HepG2 (cell line): ENCODE measurements around the gene ZKSCAN3. TPM values are rescaled to one million over a fixed set of nuclear protein-coding genes. Genes with fewer than 3 reads are reported as not detected.

ENCODE experiments used
- AKAP8 ChIP-seq: sonication (generic); formaldehyde crosslinking; IDR thresholded peaks from 2 replicates; pipeline ENCODE4 v1.5.1; 2020; ENCODE audit warnings: mild to moderate bottlenecking, missing genetic modification reagents
- ATF1 ChIP-seq: IDR thresholded peaks from 2 replicates; pipeline ENCODE4 v1.6.1; 2016; ENCODE audit warnings: mild to moderate bottlenecking, control low read depth
- FOSL1 ChIP-seq: sonication (generic); formaldehyde crosslinking; IDR thresholded peaks from 2 replicates; pipeline ENCODE4 v1.9.0; 2021; ENCODE audit warnings: missing genetic modification reagents, borderline replicate concordance
- MTA3 ChIP-seq: sonication (generic); formaldehyde crosslinking; IDR thresholded peaks from 2 replicates; pipeline ENCODE4 v1.4.0; 2020; ENCODE audit warnings: missing genetic modification reagents
- NFAT5 ChIP-seq: sonication (generic); formaldehyde crosslinking; IDR thresholded peaks from 2 replicates; pipeline ENCODE4 v1.4.0; 2020; ENCODE audit warnings: missing genetic modification reagents
- PCBP2 ChIP-seq: fragments of 200-400 bp; formaldehyde crosslinking; optimal IDR thresholded peaks from 2 replicates; pipeline ENCODE3; 2018; ENCODE audit warnings: low read length, low read depth; ENCODE audit not compliant: poor library complexity, severe bottlenecking
- PRDM4 ChIP-seq: sonication (generic); formaldehyde crosslinking; IDR thresholded peaks from 2 replicates; pipeline ENCODE4 v1.9.0; 2021; ENCODE audit warnings: missing genetic modification reagents, borderline replicate concordance
- RBAK ChIP-seq: sonication (generic); formaldehyde crosslinking; IDR thresholded peaks from 2 replicates; pipeline ENCODE4 v1.5.1; 2020; ENCODE audit warnings: mild to moderate bottlenecking, missing genetic modification reagents
- SIN3B ChIP-seq: fragments of 150-350 bp; IDR thresholded peaks from 2 replicates; pipeline ENCODE4 v1.6.1; 2014; ENCODE audit warnings: low read length
- SP5 ChIP-seq: IDR thresholded peaks from 2 replicates; pipeline ENCODE4 v1.6.1; 2016; ENCODE audit warnings: low read depth, borderline replicate concordance
- ZNF121 ChIP-seq: sonication (generic); formaldehyde crosslinking; IDR thresholded peaks from 2 replicates; pipeline ENCODE4 v1.5.0; 2020; ENCODE audit warnings: mild to moderate bottlenecking, missing genetic modification reagents
- ZNF331 ChIP-seq: sonication (generic); formaldehyde crosslinking; IDR thresholded peaks from 2 replicates; pipeline ENCODE4 v1.4.0; 2020; ENCODE audit warnings: missing genetic modification reagents
- ZNF343 ChIP-seq: sonication (generic); formaldehyde crosslinking; IDR thresholded peaks from 2 replicates; pipeline ENCODE4 v1.4.0; 2020; ENCODE audit warnings: mild to moderate bottlenecking, missing genetic modification reagents
- ZNF550 ChIP-seq: sonication (generic); formaldehyde crosslinking; IDR thresholded peaks from 2 replicates; pipeline ENCODE4 v1.4.0; 2020; ENCODE audit warnings: mild to moderate bottlenecking, missing genetic modification reagents, borderline replicate concordance
- ZNF605 ChIP-seq: sonication (generic); formaldehyde crosslinking; IDR thresholded peaks from 2 replicates; pipeline ENCODE4 v1.8.0; 2022; ENCODE audit warnings: mild to moderate bottlenecking, missing genetic modification reagents
- ZNF652 ChIP-seq: IDR thresholded peaks from 2 replicates; pipeline ENCODE4 v1.6.1; 2016; ENCODE audit warnings: low read depth, borderline replicate concordance
- ZNF670 ChIP-seq: sonication (generic); formaldehyde crosslinking; IDR thresholded peaks from 2 replicates; pipeline ENCODE4 v1.8.0; 2022; ENCODE audit warnings: mild to moderate bottlenecking, missing genetic modification reagents, borderline replicate concordance
- polyA plus RNA-seq, 8 experiments: library from polyadenylated mRNA; depleted of rRNA in 3 of 8; stranded (reverse) in 7 of 8; unstranded in 1 of 8; fragments of >200 nt; fragmentation: Illumina TruSeq in 4 of 8; extraction: Trizol in 4 of 8; gene quantifications; 2 replicates each; pipeline versions ENCODE4 v1.2.1 to v1.2.3, GENCODE V29; 2011 to 2016; ENCODE audit warnings: low read depth in 4 of 8, missing spikeins in 1 of 8, mixed read lengths in 1 of 8; ENCODE audit not compliant: insufficient read depth in 1 of 8
- total RNA-seq, 5 experiments: library from RNA; depleted of rRNA; stranded (reverse); fragments of >200 nt; fragmentation: Illumina TruSeq; extraction: Trizol; gene quantifications; 2 replicates each; pipeline ENCODE4 v1.2.3, GENCODE V29; 2016; ENCODE audit warnings: low read depth in 1 of 5
- TF ChIP-seq, protein P1 (sequence below): IDR thresholded peaks from 2 replicates; pipeline ENCODE4 v1.6.1; 2016; ENCODE audit warnings: missing compliant biosample characterization, missing genetic modification reagents, borderline replicate concordance
- TF ChIP-seq, protein P2 (sequence below): sonication (generic); formaldehyde crosslinking; IDR thresholded peaks from 2 replicates; pipeline ENCODE4 v1.4.0; 2020; ENCODE audit warnings: missing genetic modification reagents, borderline replicate concordance

ZKSCAN3 gene
- total and polyA plus RNA-seq, 2 of the 13 experiments (the other 11 are each of a cell fraction or from before 2014, with no cell fraction given): 3.3 to 7.4 TPM

DNA sequence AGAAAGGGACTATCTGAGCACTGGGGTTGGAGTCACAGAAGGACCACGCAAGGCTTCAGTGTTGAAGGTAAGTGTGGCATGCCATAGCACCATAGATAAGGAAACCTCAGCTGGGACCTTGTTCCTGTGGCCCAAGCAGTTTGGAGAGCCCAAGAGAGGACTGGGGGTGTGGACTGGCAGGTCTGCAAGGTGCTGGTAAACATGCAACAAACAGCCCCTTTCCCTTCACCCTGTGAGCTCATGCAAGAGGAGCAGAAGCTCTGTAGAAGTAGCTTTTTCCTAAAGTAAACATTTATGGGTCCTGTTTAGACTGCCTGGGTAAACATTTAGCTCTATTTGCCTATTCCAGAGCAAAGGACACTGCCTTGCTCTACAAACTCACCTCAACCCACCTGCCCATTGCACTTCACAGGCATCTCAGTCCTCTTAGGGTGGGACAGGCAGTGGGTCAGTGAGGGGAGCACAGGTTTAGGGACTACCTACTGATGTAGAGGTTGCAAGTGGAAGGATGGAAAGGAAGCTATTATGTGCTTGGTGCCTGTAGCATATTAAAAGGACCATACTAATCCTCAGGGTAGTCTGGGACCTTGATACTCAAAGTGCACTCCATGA, 25.8 kb upstream of the ZKSCAN3 start (continued):
- TF ChIP-seq NFAT5 (CRISPR knock-in tag): no peak
- TF ChIP-seq PCBP2: no peak
- peak; percentile 22; the same call in 1 of the 2 replicates for TF ChIP-seq ZNF550 (CRISPR knock-in tag)
- TF ChIP-seq ZNF343 (CRISPR knock-in tag): 0 out of 2 replicates have a peak, but pooled peaks have one; percentile 51
- TF ChIP-seq SIN3B: no peak
- TF ChIP-seq FOSL1 (CRISPR knock-in tag): no peak
- TF ChIP-seq ZNF670: 0 out of 2 replicates have a peak, but pooled peaks have one; percentile 20
- no peak for TF ChIP-seq AKAP8 (CRISPR knock-in tag)
- TF ChIP-seq, protein P1, sequence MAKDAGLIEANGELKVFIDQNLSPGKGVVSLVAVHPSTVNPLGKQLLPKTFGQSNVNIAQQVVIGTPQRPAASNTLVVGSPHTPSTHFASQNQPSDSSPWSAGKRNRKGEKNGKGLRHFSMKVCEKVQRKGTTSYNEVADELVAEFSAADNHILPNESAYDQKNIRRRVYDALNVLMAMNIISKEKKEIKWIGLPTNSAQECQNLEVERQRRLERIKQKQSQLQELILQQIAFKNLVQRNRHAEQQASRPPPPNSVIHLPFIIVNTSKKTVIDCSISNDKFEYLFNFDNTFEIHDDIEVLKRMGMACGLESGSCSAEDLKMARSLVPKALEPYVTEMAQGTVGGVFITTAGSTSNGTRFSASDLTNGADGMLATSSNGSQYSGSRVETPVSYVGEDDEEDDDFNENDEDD (CRISPR knock-in tag): no peak
- TF ChIP-seq ZNF652 (CRISPR knock-in tag): peak; percentile 51; the same call in 1 of the 2 replicates
- TF ChIP-seq PRDM4: no peak
- TF ChIP-seq, protein P2, sequence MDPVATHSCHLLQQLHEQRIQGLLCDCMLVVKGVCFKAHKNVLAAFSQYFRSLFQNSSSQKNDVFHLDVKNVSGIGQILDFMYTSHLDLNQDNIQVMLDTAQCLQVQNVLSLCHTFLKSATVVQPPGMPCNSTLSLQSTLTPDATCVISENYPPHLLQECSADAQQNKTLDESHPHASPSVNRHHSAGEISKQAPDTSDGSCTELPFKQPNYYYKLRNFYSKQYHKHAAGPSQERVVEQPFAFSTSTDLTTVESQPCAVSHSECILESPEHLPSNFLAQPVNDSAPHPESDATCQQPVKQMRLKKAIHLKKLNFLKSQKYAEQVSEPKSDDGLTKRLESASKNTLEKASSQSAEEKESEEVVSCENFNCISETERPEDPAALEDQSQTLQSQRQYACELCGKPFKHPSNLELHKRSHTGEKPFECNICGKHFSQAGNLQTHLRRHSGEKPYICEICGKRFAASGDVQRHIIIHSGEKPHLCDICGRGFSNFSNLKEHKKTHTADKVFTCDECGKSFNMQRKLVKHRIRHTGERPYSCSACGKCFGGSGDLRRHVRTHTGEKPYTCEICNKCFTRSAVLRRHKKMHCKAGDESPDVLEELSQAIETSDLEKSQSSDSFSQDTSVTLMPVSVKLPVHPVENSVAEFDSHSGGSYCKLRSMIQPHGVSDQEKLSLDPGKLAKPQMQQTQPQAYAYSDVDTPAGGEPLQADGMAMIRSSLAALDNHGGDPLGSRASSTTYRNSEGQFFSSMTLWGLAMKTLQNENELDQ: no peak
- TF ChIP-seq ZNF121: peak; percentile 53; the same call in 1 of the 2 replicates
- 0 out of 2 replicates have a peak, but pooled peaks have one; percentile 51 for TF ChIP-seq ZNF605 (CRISPR knock-in tag)
- TF ChIP-seq ZNF331: no peak; the same call in 1 of the 2 replicates
- TF ChIP-seq SP5 (CRISPR knock-in tag): no peak
- no peak for TF ChIP-seq ATF1 (CRISPR knock-in tag)
- no peak for TF ChIP-seq MTA3 (CRISPR knock-in tag)
- TF ChIP-seq RBAK: peak; percentile 97
